ACC112 (cell line): ENCODE results near the gene SLC12A8.

Experiments used
- H2AFZ ChIP-seq: fragments of 200-600 bp; sonication (generic); one replicate; pipeline ENCODE4 v1.6.0; 2017; ENCODE audit warnings: antibody characterized with exemption, low read length; ENCODE audit not compliant: unreplicated experiment
- H3K27ac ChIP-seq: fragments of 200-600 bp; sonication (generic); 2 replicates; pipeline ENCODE4 v1.5.1; 2014; ENCODE audit warnings: low read depth, mild to moderate bottlenecking, antibody characterized with exemption, low read length, moderate library complexity
- H3K27me3 ChIP-seq: fragments of 200-600 bp; sonication (generic); 2 replicates; pipeline ENCODE4 v1.6.1; 2014; ENCODE audit warnings: mild to moderate bottlenecking, antibody characterized with exemption, low read length, moderate library complexity, mixed read lengths; ENCODE audit not compliant: insufficient read depth
- H3K36me3 ChIP-seq: fragments of 200-600 bp; sonication (generic); 2 replicates; pipeline ENCODE4 v1.6.1; 2016; ENCODE audit warnings: mild to moderate bottlenecking, antibody characterized with exemption, low read length, moderate library complexity, mixed read lengths; ENCODE audit not compliant: insufficient read depth
- H3K4me1 ChIP-seq: fragments of 200-600 bp; sonication (generic); one replicate; pipeline ENCODE4 v1.6.1; 2016; ENCODE audit warnings: low read length, mixed read lengths; ENCODE audit not compliant: insufficient read depth, unreplicated experiment, control insufficient read depth
- H3K4me3 ChIP-seq: fragments of 200-600 bp; sonication (generic); 2 replicates; pipeline ENCODE4 v1.5.1; 2014; ENCODE audit warnings: mild to moderate bottlenecking, low read depth, low read length
- H3K79me2 ChIP-seq: fragments of 200-600 bp; sonication (generic); one replicate; pipeline ENCODE4 v1.6.0; 2016; ENCODE audit warnings: low read length; ENCODE audit not compliant: control insufficient read depth, unreplicated experiment, insufficient read depth

The SLC12A8 gene

DNA sequence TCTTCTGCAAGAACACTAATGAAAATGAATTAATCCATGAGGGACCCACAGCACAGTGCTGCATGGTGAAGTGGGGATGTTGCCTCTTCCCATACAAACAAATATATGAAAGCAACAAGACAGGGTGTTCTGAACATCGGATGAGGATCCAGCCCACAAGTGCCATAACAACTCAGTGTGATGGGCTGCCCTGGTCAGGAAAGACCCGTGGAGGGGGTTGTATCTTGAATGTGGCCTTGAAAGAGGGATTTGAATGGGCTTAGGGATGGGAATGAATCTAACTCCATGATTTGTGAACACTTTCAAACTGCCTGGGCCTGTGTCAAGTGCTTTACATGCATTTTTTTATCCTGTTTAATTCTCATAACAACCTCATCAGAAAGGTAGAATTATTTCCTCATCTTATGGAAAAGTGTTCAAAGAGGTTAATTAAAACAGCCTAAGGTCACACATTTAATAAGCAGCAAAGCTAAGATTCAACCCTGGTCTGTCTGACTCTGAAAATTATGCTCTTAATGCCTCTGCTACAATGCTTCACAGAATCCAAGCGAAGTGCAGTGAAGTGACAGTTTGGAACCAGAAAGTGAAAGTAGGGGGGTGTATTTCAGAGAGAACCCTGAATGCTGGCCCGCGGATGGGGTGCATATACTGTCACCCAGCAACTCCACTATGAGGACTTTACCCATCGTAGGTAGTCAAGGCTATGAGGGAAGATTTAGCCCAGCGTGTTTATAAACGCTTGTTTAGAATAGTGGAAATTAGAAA lies 91.1 kb downstream of the SLC12A8 start:
- peaks cover 64% of the 10 kb centered on the region for H3K4me1 ChIP-seq
- peak overlapping the region; percentile 23 for H3K27ac ChIP-seq
- H2AFZ ChIP-seq: peak overlapping the region; percentile 30
- H3K79me2 ChIP-seq: no peaks in the 10 kb centered on the region
- H3K36me3 ChIP-seq: no peaks in the 10 kb centered on the region
- no peaks in the 10 kb centered on the region for H3K27me3 ChIP-seq
- peak overlapping the region; percentile 61 for H3K4me3 ChIP-seq

DNA sequence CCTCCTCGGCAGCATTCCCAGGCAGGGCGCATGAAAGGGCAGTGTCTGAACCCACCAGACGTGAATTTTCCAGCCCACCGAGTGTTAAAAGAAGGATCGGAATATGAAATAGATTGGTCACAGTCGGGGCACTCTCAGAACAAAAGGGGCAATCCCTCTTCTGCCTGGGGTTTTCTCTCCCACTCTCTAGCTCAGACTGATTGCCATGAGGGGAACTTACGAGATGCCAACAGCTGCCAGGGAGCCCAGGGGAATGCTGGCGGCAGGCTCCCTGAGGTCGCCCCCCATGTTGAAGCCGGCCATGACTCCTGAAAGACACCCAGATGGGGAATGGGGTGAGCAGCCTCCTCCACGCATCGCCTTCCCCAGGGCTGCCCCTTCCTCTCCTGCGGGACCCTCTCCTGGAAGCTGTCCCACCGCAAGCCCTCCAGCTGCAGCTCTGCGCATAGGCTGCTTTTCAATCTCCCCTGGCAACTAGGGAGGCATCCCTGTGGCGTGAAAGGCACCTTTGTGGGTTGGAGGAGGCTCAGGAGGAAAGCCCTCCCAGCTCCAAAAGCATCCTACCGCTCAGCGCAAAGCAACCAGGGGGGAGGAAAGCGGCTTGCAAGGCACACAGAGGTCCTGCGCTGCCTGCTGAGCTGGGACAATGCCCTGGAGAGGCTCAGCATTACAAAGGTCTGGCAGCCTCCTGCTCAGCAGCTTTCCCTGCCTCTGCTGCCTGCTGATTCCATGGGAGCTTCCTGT lies 92.0 kb downstream of the SLC12A8 start:
- H3K4me1 ChIP-seq: peaks cover 64% of the 10 kb centered on the region
- H2AFZ ChIP-seq: no peak overlapping the region
- no peaks in the 10 kb centered on the region for H3K27me3 ChIP-seq
- no peak overlapping the region for H3K4me3 ChIP-seq
- no peaks in the 10 kb centered on the region for H3K79me2 ChIP-seq
- H3K27ac ChIP-seq: no peak overlapping the region
- no peaks in the 10 kb centered on the region for H3K36me3 ChIP-seq

DNA sequence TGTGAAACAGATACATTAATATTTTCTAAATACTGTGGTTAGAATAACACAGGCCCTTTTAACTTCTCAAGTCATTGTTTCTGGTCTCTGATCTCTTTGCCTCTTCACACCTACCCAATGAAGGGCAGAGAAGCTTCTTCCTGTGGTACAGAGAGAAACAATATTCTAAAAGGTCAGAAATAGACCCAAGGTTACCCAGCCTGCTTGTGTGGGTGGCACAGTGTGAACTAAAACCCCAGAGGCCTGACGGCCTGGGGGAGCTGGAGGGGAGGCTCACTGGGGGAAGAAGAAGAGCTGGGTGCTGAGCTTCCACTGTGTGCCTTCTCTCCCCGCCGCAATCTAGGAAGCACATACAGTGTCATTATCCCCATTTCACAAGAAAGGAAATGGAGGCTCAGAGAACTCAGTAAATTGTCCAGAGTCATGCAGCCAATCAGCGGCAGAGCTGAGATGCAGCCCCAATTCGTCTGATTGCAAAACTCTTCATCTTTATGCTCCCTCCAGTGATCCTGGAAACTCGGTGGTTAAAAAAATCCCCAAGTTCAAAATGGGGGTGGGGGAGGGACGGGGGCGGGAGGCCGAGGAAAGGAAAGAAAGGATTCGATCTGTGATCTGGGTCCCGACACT lies 92.7 kb downstream of the SLC12A8 start:
- H3K36me3 ChIP-seq: no peaks in the 10 kb centered on the region
- H3K79me2 ChIP-seq: no peaks in the 10 kb centered on the region
- H3K27me3 ChIP-seq: no peaks in the 10 kb centered on the region
- H3K4me1 ChIP-seq: peaks cover 65% of the 10 kb centered on the region
- H3K27ac ChIP-seq: no peak overlapping the region
- H2AFZ ChIP-seq: no peak overlapping the region
- no peak overlapping the region for H3K4me3 ChIP-seq

DNA sequence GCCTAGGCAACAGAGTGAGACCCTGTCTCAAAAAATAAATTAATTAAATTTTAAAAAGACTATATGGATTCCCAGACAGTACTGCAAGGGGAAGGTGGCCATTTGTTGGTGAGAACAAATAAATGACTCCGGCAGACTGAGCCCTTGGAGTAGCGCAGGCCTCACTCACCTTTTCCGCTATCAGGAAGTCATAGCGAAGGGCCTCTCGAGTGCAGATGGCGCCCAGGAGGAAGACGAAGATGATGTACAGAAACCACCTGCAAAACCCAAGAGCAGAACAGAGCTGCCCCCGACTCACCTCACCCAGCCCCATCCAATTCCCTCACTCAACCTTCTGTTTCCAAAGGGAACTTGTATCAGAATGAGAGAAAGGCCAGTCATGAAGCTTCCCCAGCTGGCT lies 93.9 kb downstream of the SLC12A8 start:
- Histone ChIP-seq H2AFZ (no peak overlapping the region), H3K27me3 (no peaks in the 10 kb centered on the region), H3K4me3 (no peak overlapping the region), H3K27ac (no peak overlapping the region), H3K79me2 (no peaks in the 10 kb centered on the region), H3K4me1 (peaks cover 53% of the 10 kb centered on the region), H3K36me3 (no peaks in the 10 kb centered on the region)

DNA sequence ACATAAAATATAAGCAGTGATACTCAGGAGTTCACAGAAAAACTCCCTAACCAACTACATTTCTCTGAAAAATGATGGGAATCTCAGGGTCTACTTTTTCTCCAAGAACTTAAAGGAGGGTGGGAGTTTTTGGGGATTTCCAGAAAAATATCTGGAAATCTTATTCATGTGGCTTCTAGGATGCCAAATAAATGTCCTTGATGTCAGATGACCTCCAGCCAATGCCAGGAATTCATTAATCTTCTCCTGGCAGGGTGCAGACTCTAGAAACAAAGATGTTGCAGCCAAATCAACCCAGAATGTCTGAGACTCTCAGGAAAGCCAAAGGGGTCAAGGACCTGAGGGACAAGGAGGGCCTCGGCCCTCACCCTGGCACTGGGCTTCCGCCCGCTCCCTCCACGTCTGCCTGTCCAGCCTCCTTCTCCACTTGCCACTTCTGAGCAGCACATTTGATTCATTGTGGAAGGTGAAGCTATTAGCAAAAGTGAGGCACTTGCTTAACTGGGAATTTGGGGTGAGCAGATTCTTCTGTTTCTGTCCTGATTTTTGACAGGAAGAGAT lies 94.8 kb downstream of the SLC12A8 start:
- H3K4me1 ChIP-seq: peaks cover 52% of the 10 kb centered on the region
- no peaks in the 10 kb centered on the region for H3K79me2 ChIP-seq
- H2AFZ ChIP-seq: no peak overlapping the region
- H3K36me3 ChIP-seq: no peaks in the 10 kb centered on the region
- H3K4me3 ChIP-seq: no peak overlapping the region
- H3K27me3 ChIP-seq: no peaks in the 10 kb centered on the region
- no peak overlapping the region for H3K27ac ChIP-seq

DNA sequence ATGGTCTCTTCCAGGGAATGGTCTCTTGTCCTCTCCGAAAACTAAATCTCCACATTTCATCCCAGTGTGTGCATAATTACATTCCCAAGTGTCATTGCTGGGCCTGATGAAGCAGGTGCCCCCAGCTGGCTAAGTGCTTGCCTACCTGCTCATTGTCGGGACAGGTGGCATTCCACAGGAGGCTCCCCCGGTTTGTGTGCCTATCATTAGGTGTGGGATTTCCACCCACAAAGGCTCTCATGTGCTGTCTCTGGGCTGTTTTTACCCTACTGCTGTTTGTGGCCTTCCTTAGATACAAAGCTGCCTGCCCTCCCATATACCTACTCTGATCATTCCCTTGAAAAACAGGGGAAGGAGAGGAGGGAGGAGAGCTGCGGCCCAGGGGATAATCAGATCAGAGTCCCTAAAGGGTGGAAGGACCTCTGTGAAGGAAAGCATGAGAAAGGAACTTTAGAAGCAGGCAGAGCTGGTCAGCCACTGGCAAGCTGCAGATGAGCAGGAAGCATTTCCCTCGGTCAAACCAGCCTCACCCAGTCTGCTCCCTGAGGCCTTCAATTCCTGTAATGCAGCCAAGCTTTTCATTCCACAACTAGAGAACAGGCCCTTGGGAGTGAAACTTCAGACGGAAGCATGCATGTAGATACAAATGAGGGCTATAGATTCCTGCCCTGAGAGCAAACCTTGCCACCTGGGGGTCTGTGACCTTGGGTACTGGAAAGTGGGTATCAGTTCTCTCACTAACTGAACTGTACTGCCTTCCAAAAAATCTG lies 96.1 kb downstream of the SLC12A8 start:
- Histone ChIP-seq H3K4me1 (peaks cover 50% of the 10 kb centered on the region), H3K36me3 (no peaks in the 10 kb centered on the region), H2AFZ (no peak overlapping the region), H3K27ac (peak overlapping the region; percentile 61), H3K79me2 (no peaks in the 10 kb centered on the region), H3K4me3 (no peak overlapping the region), H3K27me3 (no peaks in the 10 kb centered on the region)

DNA sequence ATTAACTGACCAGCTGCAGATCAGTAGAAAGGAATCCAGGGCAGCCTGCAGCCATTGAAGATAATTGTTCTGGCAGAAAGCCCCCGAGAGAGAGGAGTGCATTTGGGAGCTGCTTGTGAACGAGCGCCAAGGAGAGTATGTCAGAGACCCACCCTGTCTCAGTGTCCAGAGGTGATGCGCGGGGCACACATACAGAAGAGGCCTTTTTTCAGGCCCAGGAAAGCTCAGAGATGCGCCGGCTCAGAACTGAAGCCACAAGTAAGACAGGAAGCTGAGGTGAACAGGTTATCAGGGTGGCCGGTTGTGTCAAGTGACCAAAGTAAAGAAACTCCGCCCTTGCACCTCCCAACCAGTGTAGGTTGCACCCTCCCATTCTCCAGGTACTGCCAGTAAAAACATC lies 96.9 kb downstream of the SLC12A8 start:
- H3K27ac ChIP-seq: peak overlapping the region; percentile 61
- no peak overlapping the region for H2AFZ ChIP-seq
- no peaks in the 10 kb centered on the region for H3K79me2 ChIP-seq
- H3K4me3 ChIP-seq: no peak overlapping the region
- no peaks in the 10 kb centered on the region for H3K27me3 ChIP-seq
- peaks cover 50% of the 10 kb centered on the region for H3K4me1 ChIP-seq
- H3K36me3 ChIP-seq: no peaks in the 10 kb centered on the region

DNA sequence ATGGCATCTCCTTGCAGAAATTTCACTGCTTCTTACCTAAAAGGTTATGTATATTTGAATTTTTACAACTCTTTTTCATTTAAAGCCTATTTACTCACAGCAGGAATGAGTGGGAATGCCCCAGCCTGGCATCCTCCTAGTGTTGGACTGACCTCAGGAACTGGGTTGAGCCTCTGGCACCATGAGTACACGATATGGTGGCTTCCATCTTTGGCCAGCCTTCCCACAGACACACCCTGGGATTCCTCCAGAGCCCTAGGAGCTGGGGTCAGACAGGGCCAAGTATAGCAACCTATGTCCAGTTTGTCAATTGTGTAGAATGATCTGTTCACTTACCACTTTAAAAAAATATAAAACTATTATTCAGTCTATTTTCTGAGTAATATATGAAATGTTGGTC lies 99.6 kb downstream of the SLC12A8 start:
- Histone ChIP-seq H3K4me1 (peaks cover 59% of the 10 kb centered on the region), H3K79me2 (no peaks in the 10 kb centered on the region), H2AFZ (no peak overlapping the region), H3K36me3 (no peaks in the 10 kb centered on the region), H3K27ac (no peak overlapping the region), H3K4me3 (no peak overlapping the region), H3K27me3 (no peaks in the 10 kb centered on the region)

DNA sequence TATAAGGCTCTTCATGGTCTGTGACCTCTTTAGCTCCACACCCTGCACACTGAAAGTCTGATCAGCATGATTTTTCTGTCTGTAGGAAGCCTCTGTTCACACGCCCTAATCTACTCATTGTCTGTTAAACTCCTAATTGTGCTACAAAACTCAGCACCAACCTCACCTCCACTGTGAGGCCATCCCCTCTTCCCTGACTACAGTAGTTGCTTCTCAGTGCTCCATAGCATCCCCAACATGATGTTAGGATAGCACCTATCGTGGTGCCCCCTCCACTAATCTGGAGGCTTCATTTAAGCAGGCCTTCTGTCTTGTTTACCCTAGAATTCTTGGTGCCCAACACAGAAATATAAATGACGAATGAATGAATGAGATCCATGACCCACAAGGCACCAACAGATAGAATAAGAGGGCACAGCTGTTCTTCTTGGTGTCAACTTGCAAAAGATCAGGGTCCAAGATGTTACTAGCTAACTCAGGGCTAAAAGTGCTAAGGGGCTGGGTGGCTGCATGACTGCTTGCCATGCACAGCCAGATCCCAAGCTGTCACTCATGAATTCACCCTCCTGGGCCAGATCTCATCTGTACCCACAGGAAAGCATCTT lies 101.6 kb downstream of the SLC12A8 start:
- no peaks in the 10 kb centered on the region for H3K27me3 ChIP-seq
- peaks cover 55% of the 10 kb centered on the region for H3K4me1 ChIP-seq
- H3K79me2 ChIP-seq: no peaks in the 10 kb centered on the region
- H2AFZ ChIP-seq: no peak overlapping the region
- no peaks in the 10 kb centered on the region for H3K36me3 ChIP-seq
- H3K4me3 ChIP-seq: peak overlapping the region; percentile 37; the same call in 1 of the 2 replicates
- peak overlapping the region; percentile 94 for H3K27ac ChIP-seq
